Glomerular visceral epithelial cell (primary cell): ENCODE data around the gene CGNL1.

Source experiments
- DNase-seq: peaks from one replicate; pipeline ENCODE4 v3.0.0-alpha.2; 2016; ENCODE audit errors: extremely low spot score

CGNL1 gene

DNA sequence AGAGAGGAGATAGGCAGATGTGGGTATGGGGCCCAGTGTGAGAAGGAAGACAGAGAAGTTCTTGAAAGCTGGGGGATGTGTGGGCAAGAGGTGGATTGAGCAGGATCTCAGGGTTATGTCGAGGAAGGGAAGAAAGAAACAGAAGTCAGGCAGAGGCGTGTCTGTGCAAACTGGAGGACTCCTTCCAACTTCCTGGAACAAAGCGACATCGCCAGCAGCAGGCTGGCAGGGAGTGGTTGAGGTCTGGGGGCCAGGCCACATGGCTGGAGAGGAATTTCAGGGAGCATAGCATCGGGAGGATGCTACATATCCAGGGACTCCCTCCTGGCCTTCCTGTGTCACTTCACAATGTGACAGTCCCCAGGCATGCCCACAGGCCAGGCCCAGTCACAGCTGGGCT is 172.5 kb downstream of the CGNL1 start:
- no peak for DNase-seq

GRCh38 chr15:57549935-57550334 is 173.6 kb downstream of the CGNL1 start:
- DNase-seq = no peak

GRCh38 chr15:57550640-57551039 is 174.3 kb downstream of the CGNL1 start:
- no peak for DNase-seq

DNA sequence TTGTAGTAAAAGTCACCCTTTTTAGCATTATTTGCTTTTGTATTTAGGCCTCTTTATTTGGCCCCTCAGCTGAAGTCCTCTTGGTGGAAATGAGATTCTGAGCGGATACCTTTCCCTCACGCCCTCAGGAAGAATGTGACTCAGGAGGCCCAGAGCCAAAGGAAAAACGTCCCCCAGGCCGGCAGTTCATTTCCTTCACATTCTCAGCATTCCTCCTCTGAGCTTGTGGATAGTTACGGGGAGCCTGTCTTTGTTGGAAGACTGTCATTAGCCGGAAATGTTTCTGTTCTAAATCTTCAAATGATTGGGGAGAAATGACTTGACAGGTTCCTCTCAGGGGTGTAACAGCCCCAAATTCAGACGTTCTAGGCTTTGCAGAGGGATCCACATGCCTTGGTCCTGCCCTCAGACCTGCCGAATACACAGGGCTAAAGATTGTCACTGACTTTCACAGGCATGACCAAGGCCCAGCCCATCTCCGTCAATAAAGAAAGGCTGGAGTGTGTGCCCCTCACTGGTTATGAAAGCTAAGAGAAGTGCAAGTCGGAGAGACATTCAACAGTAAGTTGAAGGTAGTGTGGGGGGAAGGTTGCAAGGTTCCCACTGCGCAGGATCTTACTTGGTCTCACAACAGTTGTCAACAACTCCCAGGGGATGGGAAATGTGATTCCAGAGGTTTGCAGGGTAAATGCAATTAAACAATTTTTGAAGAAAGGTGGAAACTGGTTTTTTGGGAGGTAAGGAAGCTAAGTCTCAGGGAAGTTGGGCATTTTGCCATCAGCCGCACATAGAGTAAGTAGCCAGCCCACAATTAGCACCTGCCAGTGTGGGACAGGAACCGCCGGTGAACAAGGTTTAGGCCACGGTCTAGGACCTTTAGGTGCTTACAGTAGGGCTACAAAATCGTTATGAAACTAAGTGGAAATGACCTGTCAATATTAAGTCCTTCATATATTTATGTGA is 175.7 kb downstream of the CGNL1 start:
- DNase-seq = peak; percentile 86

- no peak for DNase-seq
Observed at GRCh38 chr15:57552678-57553334, 176.5 kb downstream of the CGNL1 start.

GRCh38 chr15:57553526-57553925 is 177.2 kb downstream of the CGNL1 start:
- no peak for DNase-seq

GRCh38 chr15:57554063-57554811 is 177.9 kb downstream of the CGNL1 start:
- no peak for DNase-seq

DNA sequence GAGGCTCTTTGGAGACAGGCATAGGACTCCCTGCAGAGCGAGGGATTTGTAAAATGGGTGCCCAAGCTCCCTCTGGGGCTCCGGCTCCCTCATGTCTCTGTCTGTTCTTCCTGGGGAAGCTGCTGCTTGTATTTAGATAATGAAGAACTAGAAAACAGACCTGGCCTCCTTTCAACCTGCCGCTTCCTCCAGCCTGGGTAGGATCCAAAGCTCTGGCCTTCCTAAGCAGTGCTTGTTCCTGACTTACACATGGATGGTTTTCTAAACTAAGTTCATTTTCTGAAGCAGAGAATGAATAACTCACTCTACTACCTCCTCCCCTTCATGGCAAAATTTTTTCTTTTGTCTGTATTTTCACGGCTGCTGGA is 178.5 kb downstream of the CGNL1 start:
- DNase-seq = no peak

GRCh38 chr15:57555270-57555669 is 179.0 kb downstream of the CGNL1 start:
- no peak for DNase-seq

GRCh38 chr15:57556040-57556439 is 179.7 kb downstream of the CGNL1 start:
- no peak for DNase-seq

GRCh38 chr15:57557267-57557666 is 181.0 kb downstream of the CGNL1 start:
- DNase-seq = no peak

- no peak for DNase-seq
Observed at GRCh38 chr15:57557810-57558209, 181.5 kb downstream of the CGNL1 start.

DNA sequence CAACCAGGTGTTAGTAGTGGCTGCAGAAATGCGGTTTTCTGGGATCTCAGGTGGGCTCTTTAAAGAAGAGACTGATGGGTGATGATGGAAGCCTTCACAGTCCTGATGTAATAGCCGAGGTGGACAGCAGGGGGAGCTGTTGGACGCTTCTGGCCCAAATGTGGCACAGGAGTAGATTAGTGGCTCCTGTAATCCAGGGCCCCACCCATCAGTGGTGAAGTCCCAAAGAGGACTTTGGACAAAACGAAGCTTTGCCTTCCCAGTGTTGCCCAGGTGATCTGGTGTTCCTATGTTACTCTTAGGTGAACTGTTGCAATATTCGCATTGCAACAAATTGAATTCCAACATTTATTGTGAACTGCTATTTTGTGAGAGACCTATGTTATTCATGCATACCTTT is 183.6 kb downstream of the CGNL1 start:
- DNase-seq = peak; percentile 59

- DNase-seq = peak; percentile 71
Observed at GRCh38 chr15:57561041-57561711, 184.9 kb downstream of the CGNL1 start.

DNA sequence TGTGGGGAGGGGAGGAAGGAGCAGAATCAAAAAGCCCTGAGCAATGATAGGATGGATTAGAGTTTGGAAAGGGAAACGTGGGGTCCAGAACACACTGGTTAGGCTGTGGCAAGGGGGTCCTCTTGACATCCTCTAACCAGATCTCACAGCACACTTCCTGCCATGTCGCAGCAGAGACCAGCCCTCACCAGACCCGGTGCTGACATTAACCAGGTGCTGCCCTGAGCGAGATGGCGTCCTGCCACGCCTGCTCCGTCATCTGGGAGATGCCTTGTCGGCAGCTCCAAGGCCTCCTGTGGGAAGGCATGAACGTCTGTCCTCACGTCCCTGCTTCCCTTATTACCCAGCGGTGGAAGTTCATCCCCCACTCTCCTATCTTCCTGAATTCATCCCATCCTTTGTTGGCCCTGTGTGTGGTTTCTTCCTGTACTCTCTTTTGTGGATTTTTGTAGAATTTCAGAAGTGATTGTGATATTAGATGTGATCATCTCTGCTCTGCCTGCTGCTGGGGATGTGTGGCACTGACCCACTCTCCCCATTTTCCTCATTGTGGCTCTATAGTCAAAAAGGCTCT is 186.0 kb downstream of the CGNL1 start:
- no peak for DNase-seq

GRCh38 chr15:57563416-57563815 is 187.1 kb downstream of the CGNL1 start:
- DNase-seq = no peak

- DNase-seq = no peak
Observed at GRCh38 chr15:57565311-57565710, 189.0 kb downstream of the CGNL1 start.

GRCh38 chr15:57566834-57567233 is 190.5 kb downstream of the CGNL1 start:
- no peak for DNase-seq

GRCh38 chr15:57567891-57568290 is 191.6 kb downstream of the CGNL1 start:
- no peak for DNase-seq

DNA sequence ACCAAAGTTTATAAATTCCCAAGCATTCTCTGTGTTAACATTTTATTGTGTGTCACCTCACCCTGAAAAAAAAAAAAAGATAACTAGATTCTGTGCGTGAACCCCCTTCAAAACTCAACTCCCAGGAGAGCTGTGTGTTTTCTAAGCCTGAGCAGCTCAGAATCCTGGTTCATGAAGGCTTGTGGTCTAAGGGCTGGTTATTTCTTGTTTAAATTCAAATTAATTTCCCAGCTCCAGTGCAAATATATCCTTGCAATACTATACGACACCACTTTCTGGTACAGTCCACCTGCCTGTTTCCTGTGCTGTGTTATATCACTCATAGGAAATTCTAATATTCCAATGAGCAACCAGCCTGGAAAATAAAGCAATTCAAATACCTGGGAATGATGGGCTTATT is 192.0 kb downstream of the CGNL1 start:
- DNase-seq = no peak

DNA sequence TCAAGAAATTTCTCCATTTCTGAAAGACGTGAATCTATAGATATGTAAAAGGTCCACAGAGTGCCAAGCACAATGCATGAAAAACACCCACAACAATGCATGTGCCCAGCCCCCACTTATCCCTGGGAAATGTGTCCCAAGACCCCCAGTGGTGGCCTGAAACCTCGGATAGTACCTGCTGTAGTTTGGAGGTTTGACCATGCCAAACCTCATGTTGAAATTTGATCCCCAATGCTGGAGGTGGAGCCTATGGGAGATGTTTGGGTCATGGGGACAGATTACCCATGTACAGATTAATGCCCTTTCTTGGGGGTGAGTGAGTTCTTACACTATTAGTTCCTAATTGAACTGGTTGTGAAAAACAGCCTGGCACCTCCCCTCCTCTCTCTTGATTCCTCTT is 194.0 kb downstream of the CGNL1 start:
- no peak for DNase-seq

GRCh38 chr15:57570994-57571393 is 194.7 kb downstream of the CGNL1 start:
- DNase-seq = peak; percentile 45
